Heart left ventricle (tissue), 16 donors: ENCODE results near the gene PI4KB. TPM values are rescaled to one million over a fixed set of nuclear protein-coding genes. Genes with fewer than 3 reads are reported as not detected.

Source experiments
- ATAC-seq, 4 donors: fragments of 200-7000 bp; cut with Tn5 transposase; one replicate each; pipeline ENCODE4 v1.9.1; 2020 to 2022; ENCODE audit warnings: moderate library complexity in 4 of 4, mild to moderate bottlenecking in 3 of 4, moderate number of reproducible peaks in 1 of 4
- DNase-seq, 5 donors: peaks; one replicate each; pipeline ENCODE4 v3.0.0-alpha.2; 2020
- H3K27ac ChIP-seq, 12 donors: fragments of 200-600 bp; sonication (generic) in 4 of 12; one replicate each; pipeline versions ENCODE4 v1.5.0 to v1.8.0; 2016 to 2022; ENCODE audit warnings: mild to moderate bottlenecking in 2 of 12
- H3K27me3 ChIP-seq, 9 donors: fragments of 200-600 bp; sonication (generic) in 2 of 9; one replicate each; pipeline versions ENCODE4 v1.5.1 to v1.8.0; 2016 to 2022; ENCODE audit warnings: mild to moderate bottlenecking in 3 of 9
- H3K36me3 ChIP-seq, 9 donors: fragments of 200-600 bp; sonication (generic) in 2 of 9; one replicate each; pipeline versions ENCODE4 v1.5.0 to v1.8.0; 2018 to 2022; ENCODE audit warnings: mild to moderate bottlenecking in 2 of 9
- H3K4me1 ChIP-seq, 12 donors: fragments of 200-600 bp; sonication (generic) in 4 of 12; one replicate each; pipeline versions ENCODE4 v1.5.0 to v1.8.0; 2016 to 2022; ENCODE audit warnings: mild to moderate bottlenecking in 3 of 12
- H3K4me3 ChIP-seq, 12 donors: fragments of 200-600 bp; sonication (generic) in 4 of 12; one replicate each; pipeline versions ENCODE4 v1.5.0 to v1.8.0; 2017 to 2022; ENCODE audit warnings: mild to moderate bottlenecking in 9 of 12, moderate library complexity in 4 of 12
- H3K9me3 ChIP-seq, 12 donors: fragments of 200-600 bp; sonication (generic) in 4 of 12; one replicate each; pipeline versions ENCODE4 v1.5.0 to v1.8.0; 2016 to 2022; ENCODE audit warnings: mild to moderate bottlenecking in 1 of 12
- POLR2A ChIP-seq, 2 donors: fragments of 450-650 bp; IDR thresholded peaks; one replicate each; pipeline ENCODE4 v1.6.1; 2017; ENCODE audit warnings: antibody characterized with exemption in 2 of 2, mild to moderate bottlenecking in 2 of 2, moderate library complexity in 2 of 2
- WGBS, 4 donors: extraction: QIAGEN DNeasy Blood & Tissue Kit in 2 of 4; methylation state at CpG; one replicate each; pipeline versions ENCODE4 v1.1.5 to v1.1.7; 2013 to 2018; 5-methylcytosine and 5-hydroxymethylcytosine counted together
- intact Hi-C, 10 donors: fragments of 100-400 bp; cut with DNase I; formaldehyde crosslinking; loops; one replicate each; pipeline versions ENCODE4 v1.11.1 to v1.14.2; 2022
- polyA plus RNA-seq, 2 donors: library from polyadenylated mRNA; stranded (reverse); fragments of 200-250 nt; gene quantifications; one replicate each; pipeline ENCODE4 v1.2.3, GENCODE V29; 2013
- total RNA-seq, 9 donors: library from RNA; depleted of rRNA in 2 of 9; stranded (reverse); fragments of >200 nt in 2 of 9; fragmentation: NEBNext Ultra II Directional in 3 of 9; extraction: Animal tissue kit (Norgen Biotek cat#: 25700) in 3 of 9; gene quantifications; one replicate each; pipeline versions ENCODE4 v1.1.0 to v1.2.4, GENCODE V29; 2016 to 2023
- TF ChIP-seq, protein P1 (sequence below), 12 donors: fragments of 200-600 bp; sonication (generic) in 4 of 12; IDR thresholded peaks; one replicate each; pipeline versions ENCODE4 v1.5.0 to v1.8.0; 2018 to 2022; ENCODE audit warnings: antibody characterized with exemption in 12 of 12, mild to moderate bottlenecking in 5 of 12
- donor health status: ischemic (EF 13 %, LVEDD 7.1; RV severe dilation, severe dysfunction).
- donor health status: healthy with polysubstance abuse.
- donor health status: DM: no; HTN: yes; CAD: no.
- donor health status: DM: no; HTN: no; CAD: no.
- donor health status: ischemic (EF 25% LVEDD 6.9; RV normal size, moderate dysfunction).
- donor health status: ischemic (EF 25% LVEDD 5.7; RV mildly dilated, moderate dysfunction).
- donor health status: healthy.
- donor health status: DM: yes; HTN: yes; CAD: no.
- donor health status: ischemic (EF 35%, LVEDD 5.7; RV mildly dilated, moderate dysfunction).
- donor health status: nonischemic (EF 11% LVEDD 7.7; RV severe dilation, severe dysfunction).
- donor health status: DM: yes; HTN: yes; CAD: no.
- donor health status: PGD.
- donor health status: ischemic (EF 29% LVEDD 5.4; RV normal size, mild dysfunction).
- donor health status: nonischemic (EF 23%, LVEDD 6.1; RV moderate dilation, normal function).

PI4KB gene
- total and polyA plus RNA-seq, 11 donors, result 17.4 to 76.0 (median 41.4) TPM

DNA sequence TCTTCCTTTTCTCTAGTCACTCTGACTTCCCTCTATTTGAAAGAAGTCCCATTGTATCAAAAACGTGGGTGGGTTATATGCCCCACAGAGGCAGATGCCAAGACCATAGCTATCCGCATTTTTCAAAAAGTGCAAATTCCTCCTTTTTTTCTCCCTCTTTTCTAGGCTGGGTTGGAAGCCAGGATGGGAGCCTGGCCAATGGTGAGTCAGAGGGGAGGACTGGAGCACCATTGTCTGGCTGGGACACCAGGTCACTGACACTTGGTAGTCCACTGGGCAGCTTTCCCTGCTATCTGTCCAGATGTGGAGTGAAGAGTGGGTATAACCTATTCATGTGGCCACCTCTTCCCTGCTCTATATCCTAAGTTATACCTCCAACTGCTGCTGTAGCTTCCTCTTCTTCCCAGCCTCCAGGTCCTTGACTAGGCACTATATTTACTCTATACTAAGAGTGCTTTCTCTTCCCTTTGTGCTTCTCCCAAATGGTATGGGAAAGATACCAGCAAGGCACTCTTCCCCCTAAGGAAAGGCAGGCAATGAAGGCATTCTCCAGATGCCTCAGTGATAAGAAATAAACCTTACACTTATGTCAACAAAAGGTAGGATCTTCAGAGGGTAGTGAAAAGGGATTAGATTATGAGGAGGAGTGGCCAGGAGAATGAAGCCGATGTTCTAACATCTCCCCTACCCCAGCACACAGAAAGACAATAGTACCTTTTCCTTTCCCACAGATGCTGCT is 12.9 kb downstream of the PI4KB start:
- 46 to 62% (median 51%) methylated on average over 3 of the region's 3 CpGs for WGBS, 4 donors

DNA sequence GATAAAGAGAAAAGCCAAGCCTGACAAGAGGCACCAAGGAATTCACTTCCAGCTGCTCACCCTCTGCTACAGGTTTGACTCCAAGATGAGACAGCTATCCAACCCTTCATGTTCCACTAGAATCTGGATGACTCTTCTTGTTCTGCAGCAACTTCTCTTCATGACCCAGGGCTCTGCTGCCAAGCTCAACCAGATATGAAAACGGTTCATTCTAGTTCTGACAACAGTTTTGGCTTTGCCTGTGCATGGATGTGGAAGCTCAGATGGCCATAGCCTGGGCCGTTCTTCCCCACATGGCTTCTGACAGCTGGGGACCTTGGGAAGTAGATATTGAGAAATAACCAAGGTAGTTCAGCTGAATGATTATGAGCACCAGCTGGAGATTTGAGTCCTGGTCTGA is 13.7 kb downstream of the PI4KB start:
- WGBS, 4 donors, result 49 to 65% (median 55%) methylated on average over 2 of the region's 2 CpGs
- DNase-seq (peak in 2 of 5 donors; percentile 57 to 66), ATAC-seq (peak in 2 of 4 donors; percentile 2 to 24)
- Histone ChIP-seq H3K4me3 (no peak overlapping the region), H3K27me3 (no peaks in the 10 kb centered on the region), H3K36me3 (peaks cover 0 to 94% (median 73%) of the 10 kb centered on the region in 9 donors), H3K9me3 (no peaks in the 10 kb centered on the region), H3K4me1 (peaks cover 24 to 73% (median 60%) of the 10 kb centered on the region in 12 donors), H3K27ac (peak overlapping the region in 11 of 12 donors; percentile 18 to 91 (median 44))
- intact Hi-C loops, result no loop called here
- TF ChIP-seq, protein P1, sequence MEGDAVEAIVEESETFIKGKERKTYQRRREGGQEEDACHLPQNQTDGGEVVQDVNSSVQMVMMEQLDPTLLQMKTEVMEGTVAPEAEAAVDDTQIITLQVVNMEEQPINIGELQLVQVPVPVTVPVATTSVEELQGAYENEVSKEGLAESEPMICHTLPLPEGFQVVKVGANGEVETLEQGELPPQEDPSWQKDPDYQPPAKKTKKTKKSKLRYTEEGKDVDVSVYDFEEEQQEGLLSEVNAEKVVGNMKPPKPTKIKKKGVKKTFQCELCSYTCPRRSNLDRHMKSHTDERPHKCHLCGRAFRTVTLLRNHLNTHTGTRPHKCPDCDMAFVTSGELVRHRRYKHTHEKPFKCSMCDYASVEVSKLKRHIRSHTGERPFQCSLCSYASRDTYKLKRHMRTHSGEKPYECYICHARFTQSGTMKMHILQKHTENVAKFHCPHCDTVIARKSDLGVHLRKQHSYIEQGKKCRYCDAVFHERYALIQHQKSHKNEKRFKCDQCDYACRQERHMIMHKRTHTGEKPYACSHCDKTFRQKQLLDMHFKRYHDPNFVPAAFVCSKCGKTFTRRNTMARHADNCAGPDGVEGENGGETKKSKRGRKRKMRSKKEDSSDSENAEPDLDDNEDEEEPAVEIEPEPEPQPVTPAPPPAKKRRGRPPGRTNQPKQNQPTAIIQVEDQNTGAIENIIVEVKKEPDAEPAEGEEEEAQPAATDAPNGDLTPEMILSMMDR (IDR thresholded peaks at IDR 0.05), result no peak
- no peak for TF ChIP-seq POLR2A (IDR thresholded peaks at IDR 0.05)

More for the DNA sequence above, 12.9 kb downstream of the PI4KB start:
- Histone ChIP-seq H3K27me3 (no peaks in the 10 kb centered on the region), H3K4me3 (no peak overlapping the region), H3K27ac (peak overlapping the region in 11 of 12 donors; percentile 19 to 91 (median 44)), H3K9me3 (no peaks in the 10 kb centered on the region), H3K4me1 (peaks cover 24 to 67% (median 58%) of the 10 kb centered on the region in 12 donors), H3K36me3 (peaks cover 0 to 94% (median 75%) of the 10 kb centered on the region in 9 donors)
- TF ChIP-seq, protein P1 (IDR thresholded peaks at IDR 0.05), result no peak
- TF ChIP-seq POLR2A (IDR thresholded peaks at IDR 0.05), result no peak
- peak; percentile 66 to 88 (median 86) for DNase-seq
- intact Hi-C loops, result no loop called here
- peak; percentile 48 to 79 (median 62) for ATAC-seq

DNA sequence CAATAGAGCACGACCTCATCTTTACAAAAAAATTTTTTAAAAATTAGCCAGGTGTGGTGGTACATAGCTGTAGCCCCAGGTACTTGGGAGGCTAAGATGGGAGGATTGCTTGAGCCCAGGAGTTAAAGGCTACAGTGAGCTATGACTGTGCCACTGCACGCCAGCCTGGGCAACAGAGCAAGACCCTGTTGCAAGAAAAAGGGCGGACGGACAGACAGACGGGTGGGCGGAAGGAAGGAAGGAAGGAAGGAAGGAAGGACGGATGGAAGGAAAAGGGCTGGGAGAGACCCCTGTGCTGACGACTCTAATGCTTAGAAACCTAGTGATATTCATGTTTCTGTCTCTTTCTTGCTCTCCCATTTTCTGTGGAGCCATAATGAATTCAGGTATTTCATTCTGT is 14.4 kb downstream of the PI4KB start:
- H3K9me3 ChIP-seq, result no peaks in the 10 kb centered on the region
- H3K4me3 ChIP-seq, result no peak overlapping the region
- intact Hi-C loops, result no loop called here
- TF ChIP-seq POLR2A (IDR thresholded peaks at IDR 0.05), result no peak
- TF ChIP-seq, protein P1 (IDR thresholded peaks at IDR 0.05), result no peak
- no peak for DNase-seq
- H3K27ac ChIP-seq, result peak overlapping the region in 8 of 12 donors; percentile 4 to 91 (median 78)
- H3K4me1 ChIP-seq, result peaks cover 24 to 73% (median 60%) of the 10 kb centered on the region in 12 donors
- no peak for ATAC-seq
- whole genome bisulfite sequencing, 4 donors, result 71 to 81% (median 79%) methylated on average over 8 of the region's 8 CpGs
- no peaks in the 10 kb centered on the region for H3K27me3 ChIP-seq
- peaks cover 0 to 94% (median 79%) of the 10 kb centered on the region in 9 donors for H3K36me3 ChIP-seq

DNA sequence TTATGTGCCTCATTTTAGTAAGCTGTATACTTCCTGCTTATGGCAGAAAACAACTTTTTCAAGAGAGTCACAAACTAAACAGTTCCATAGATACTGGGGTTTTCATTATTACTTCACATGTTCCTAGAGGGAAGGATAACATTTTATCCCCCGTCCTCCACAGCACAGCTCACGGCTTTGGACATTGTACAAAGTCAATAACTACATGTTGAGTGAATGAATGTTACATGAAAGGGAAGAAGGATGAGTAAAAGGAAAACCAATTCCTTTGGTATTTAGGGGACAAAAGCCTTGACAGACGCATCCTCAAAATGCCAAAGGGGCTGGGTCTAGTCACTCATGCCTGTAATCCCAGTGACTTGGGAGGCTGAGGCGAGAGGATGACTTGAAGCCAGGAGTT is 14.8 kb downstream of the PI4KB start:
- Histone ChIP-seq H3K27me3 (no peaks in the 10 kb centered on the region), H3K9me3 (no peaks in the 10 kb centered on the region), H3K27ac (peak overlapping the region in 11 of 12 donors; percentile 52 to 91 (median 74)), H3K4me1 (peaks cover 24 to 73% (median 60%) of the 10 kb centered on the region in 12 donors), H3K4me3 (no peak overlapping the region), H3K36me3 (peaks cover 0 to 94% (median 79%) of the 10 kb centered on the region in 9 donors)
- TF ChIP-seq, protein P1 (IDR thresholded peaks at IDR 0.05), result no peak
- TF ChIP-seq POLR2A (IDR thresholded peaks at IDR 0.05), result no peak
- DNase-seq, result no peak
- ATAC-seq, result no peak
- intact Hi-C loops, result no loop called here
- 87 to 93% (median 92%) methylated on average over 4 of the region's 4 CpGs for WGBS, 4 donors
